Activated B cell treated with CpG ODN at 0.5 μM for 24 hours (primary cell): Measurements from ENCODE around the gene PRKG1. TPM values are rescaled to one million over a fixed set of nuclear protein-coding genes. Genes with fewer than 3 reads are reported as not detected.

Experiments used
- ATAC-seq: fragments of 200-7000 bp; cut with Tn5 transposase; one replicate; pipeline ENCODE4 v1.10.0; 2021; ENCODE audit warnings: low read depth, mild to moderate bottlenecking, moderate library complexity
- CTCF ChIA-PET: fragments of 350-600 bp; sonication (Branson Sonifier 250); formaldehyde crosslinking; loops from one replicate; lab custom pipeline; 2021; ENCODE audit warnings: antibody characterized with exemption; lab: Charles Lee
- POLR2A ChIA-PET: fragments of 350-600 bp; sonication (Branson Sonifier 250); formaldehyde crosslinking; loops from one replicate; lab custom pipeline; 2021; ENCODE audit warnings: antibody characterized with exemption; lab: Charles Lee
- DNase-seq: peaks from one replicate; pipeline ENCODE4 v3.0.0; 2022
- H3K27ac Mint-ChIP-seq: one replicate; pipeline ENCODE4 v1.8.0; 2020; ENCODE audit warnings: mixed read lengths
- H3K27me3 Mint-ChIP-seq: one replicate; pipeline ENCODE4 v1.8.0; 2021; ENCODE audit warnings: mixed read lengths
- H3K36me3 Mint-ChIP-seq: one replicate; pipeline ENCODE4 v1.8.0; 2021; ENCODE audit warnings: low read depth, mixed read lengths
- H3K4me1 Mint-ChIP-seq: one replicate; pipeline ENCODE4 v1.8.0; 2021; ENCODE audit warnings: mixed read lengths
- H3K4me3 Mint-ChIP-seq: one replicate; pipeline ENCODE4 v1.8.0; 2020; ENCODE audit warnings: mild to moderate bottlenecking, mixed read lengths
- H3K9me3 Mint-ChIP-seq: one replicate; pipeline ENCODE4 v1.8.0; 2020; ENCODE audit warnings: mixed read lengths
- CTCF ChIP-seq: fragments of 200-600 bp; IDR thresholded peaks from one replicate; pipeline ENCODE4 v1.8.0; 2022; ENCODE audit warnings: antibody characterized with exemption, mild to moderate bottlenecking
- intact Hi-C: fragments of 100-400 bp; cut with micrococcal nuclease; formaldehyde crosslinking; loops from one replicate; pipeline ENCODE4 v1.15.1; 2024
- total RNA-seq: library from RNA; stranded (reverse); gene quantifications from 2 replicates; pipeline ENCODE4 v1.2.3, GENCODE V29; 2022

PRKG1 gene
- total RNA-seq, 1 donor from 2014 or later: not detected

- no peak for TF ChIP-seq CTCF
- no peak for ATAC-seq
- intact Hi-C loops: no loop called here
- ChIA-PET POLR2A (no interaction called here), CTCF (no interaction called here)
- Mint-ChIP-seq H3K27me3 (no peaks in the 10 kb centered on the region), H3K36me3 (no peaks in the 10 kb centered on the region), H3K9me3 (no peaks in the 10 kb centered on the region), H3K4me1 (no peaks in the 10 kb centered on the region), H3K4me3 (no peak overlapping the region), H3K27ac (no peak overlapping the region)
- no peak for DNase-seq
These were observed 45.2 kb downstream of the PRKG1 start for GRCh38 chr10:51119441-51119840.

- Mint-ChIP-seq H3K4me1 (no peaks in the 10 kb centered on the region), H3K9me3 (peaks cover under 1% of the 10 kb centered on the region), H3K36me3 (no peaks in the 10 kb centered on the region), H3K4me3 (no peak overlapping the region), H3K27ac (no peak overlapping the region), H3K27me3 (no peaks in the 10 kb centered on the region)
- CTCF ChIA-PET: no interaction called here
- no peak for DNase-seq
- no peak for ATAC-seq
- TF ChIP-seq CTCF: no peak
- intact Hi-C loops: no loop called here
- POLR2A ChIA-PET: no interaction called here
These were observed 47.6 kb downstream of the PRKG1 start for GRCh38 chr10:51121861-51122260.

GRCh38 chr10:51124852-51125251 is 50.6 kb downstream of the PRKG1 start:
- H3K27me3 Mint-ChIP-seq: no peaks in the 10 kb centered on the region
- peaks cover 3% of the 10 kb centered on the region for H3K9me3 Mint-ChIP-seq
- H3K4me3 Mint-ChIP-seq: no peak overlapping the region
- DNase-seq (no peak), ATAC-seq (no peak)
- ChIA-PET CTCF (no interaction called here), POLR2A (no interaction called here)
- intact Hi-C loops: no loop called here
- H3K27ac Mint-ChIP-seq: no peak overlapping the region
- no peaks in the 10 kb centered on the region for H3K4me1 Mint-ChIP-seq
- no peak for TF ChIP-seq CTCF
- H3K36me3 Mint-ChIP-seq: no peaks in the 10 kb centered on the region

GRCh38 chr10:51125518-51125917 is 51.2 kb downstream of the PRKG1 start:
- intact Hi-C loops: no loop called here
- Mint-ChIP-seq H3K27me3 (no peaks in the 10 kb centered on the region), H3K4me3 (no peak overlapping the region), H3K9me3 (peaks cover 3% of the 10 kb centered on the region), H3K27ac (no peak overlapping the region), H3K4me1 (no peaks in the 10 kb centered on the region), H3K36me3 (no peaks in the 10 kb centered on the region)
- ATAC-seq: no peak
- no peak for DNase-seq
- ChIA-PET CTCF (no interaction called here), POLR2A (no interaction called here)
- no peak for TF ChIP-seq CTCF

GRCh38 chr10:51129946-51130544 is 55.8 kb downstream of the PRKG1 start:
- no peak for DNase-seq
- no peak for TF ChIP-seq CTCF
- Mint-ChIP-seq H3K9me3 (peaks cover 3% of the 10 kb centered on the region), H3K4me1 (no peaks in the 10 kb centered on the region), H3K27me3 (no peaks in the 10 kb centered on the region), H3K4me3 (no peak overlapping the region), H3K36me3 (no peaks in the 10 kb centered on the region), H3K27ac (no peak overlapping the region)
- ATAC-seq: no peak
- CTCF ChIA-PET: no interaction called here
- intact Hi-C loops: no loop called here
- POLR2A ChIA-PET: no interaction called here
